Natural killer cell (primary cell): ENCODE measurements around the gene TMEM212. TPM values are rescaled to one million over a fixed set of nuclear protein-coding genes. Genes with fewer than 3 reads are reported as not detected.

Experiments
- ATAC-seq, 3 donors: fragments of 150-1000 bp in 2 of 3; fragments of 200-7000 bp in 1 of 3; cut with Tn5 transposase; 1 replicate in 1 of 3; 2 replicates in 2 of 3; pipeline ENCODE4 v1.10.0; 2021; ENCODE audit warnings: mild to moderate bottlenecking in 2 of 3, moderate library complexity in 2 of 3
- DNase-seq, 2 donors: peaks; one replicate each; pipeline versions ENCODE4 v3.0.0 to v3.0.0-alpha.2; 2013 to 2021; ENCODE audit warnings: mixed read lengths in 1 of 2
- H3K27ac ChIP-seq: one replicate; pipeline ENCODE4 v1.5.1; 2013; ENCODE audit warnings: mild to moderate bottlenecking, low read length
- H3K27me3 ChIP-seq: one replicate; pipeline ENCODE4 v1.6.1; 2013; ENCODE audit warnings: low read length; ENCODE audit not compliant: control insufficient read depth, insufficient read depth
- H3K36me3 ChIP-seq: one replicate; pipeline ENCODE4 v1.6.1; 2013; ENCODE audit warnings: low read length; ENCODE audit not compliant: control insufficient read depth, insufficient read depth
- H3K4me1 ChIP-seq: one replicate; pipeline ENCODE4 v1.6.1; 2013; ENCODE audit warnings: low read length; ENCODE audit not compliant: control insufficient read depth, insufficient read depth
- H3K4me3 ChIP-seq: one replicate; pipeline ENCODE4 v1.5.1; 2013; ENCODE audit warnings: low read length
- H3K9me3 ChIP-seq: one replicate; pipeline ENCODE4 v1.6.1; 2013; ENCODE audit warnings: low read length; ENCODE audit not compliant: control insufficient read depth, insufficient read depth
- H3K27ac Mint-ChIP-seq, 2 donors: one replicate each; pipeline ENCODE4 v1.8.0; 2022; ENCODE audit warnings: mild to moderate bottlenecking in 2 of 2, mixed read lengths in 2 of 2, moderate library complexity in 1 of 2
- H3K27me3 Mint-ChIP-seq, 2 donors: one replicate each; pipeline ENCODE4 v1.8.0; 2022; ENCODE audit warnings: low read depth in 2 of 2, mixed read lengths in 2 of 2
- H3K36me3 Mint-ChIP-seq: one replicate; pipeline ENCODE4 v1.8.0; 2022; ENCODE audit warnings: mixed read lengths
- H3K4me1 Mint-ChIP-seq, 2 donors: one replicate each; pipeline ENCODE4 v1.8.0; 2022; ENCODE audit warnings: mixed read lengths in 2 of 2
- H3K4me3 Mint-ChIP-seq: one replicate; pipeline ENCODE4 v1.8.0; 2022; ENCODE audit warnings: mild to moderate bottlenecking, moderate library complexity, mixed read lengths
- H3K9me3 Mint-ChIP-seq, 2 donors: one replicate each; pipeline ENCODE4 v1.8.0; 2022; ENCODE audit warnings: mixed read lengths in 2 of 2
- CTCF ChIP-seq: fragments of 200-600 bp; IDR thresholded peaks from one replicate; pipeline ENCODE4 v1.8.0; 2022; ENCODE audit warnings: antibody characterized with exemption
- WGBS: methylation state at CpG from one replicate; pipeline ENCODE4 v1.1.7; 2013; ENCODE audit warnings: missing lambda C conversion rate; ENCODE audit not compliant: insufficient coverage; 5-methylcytosine and 5-hydroxymethylcytosine counted together
- intact Hi-C: fragments of 100-400 bp; cut with micrococcal nuclease; formaldehyde crosslinking; loops from one replicate; pipeline ENCODE4 v1.14.2; 2022
- total RNA-seq, 4 donors: library from RNA; stranded (reverse); fragments of 120-200 nt in 1 of 4; gene quantifications; one replicate each; pipeline versions ENCODE4 v1.2.3 to v1.2.4, GENCODE V29; 2013 to 2022

TMEM212 gene
- total RNA-seq, 3 donors from 2014 or later (not counting 1 experiment from before 2014, with no cell fraction given) = not detected

DNA sequence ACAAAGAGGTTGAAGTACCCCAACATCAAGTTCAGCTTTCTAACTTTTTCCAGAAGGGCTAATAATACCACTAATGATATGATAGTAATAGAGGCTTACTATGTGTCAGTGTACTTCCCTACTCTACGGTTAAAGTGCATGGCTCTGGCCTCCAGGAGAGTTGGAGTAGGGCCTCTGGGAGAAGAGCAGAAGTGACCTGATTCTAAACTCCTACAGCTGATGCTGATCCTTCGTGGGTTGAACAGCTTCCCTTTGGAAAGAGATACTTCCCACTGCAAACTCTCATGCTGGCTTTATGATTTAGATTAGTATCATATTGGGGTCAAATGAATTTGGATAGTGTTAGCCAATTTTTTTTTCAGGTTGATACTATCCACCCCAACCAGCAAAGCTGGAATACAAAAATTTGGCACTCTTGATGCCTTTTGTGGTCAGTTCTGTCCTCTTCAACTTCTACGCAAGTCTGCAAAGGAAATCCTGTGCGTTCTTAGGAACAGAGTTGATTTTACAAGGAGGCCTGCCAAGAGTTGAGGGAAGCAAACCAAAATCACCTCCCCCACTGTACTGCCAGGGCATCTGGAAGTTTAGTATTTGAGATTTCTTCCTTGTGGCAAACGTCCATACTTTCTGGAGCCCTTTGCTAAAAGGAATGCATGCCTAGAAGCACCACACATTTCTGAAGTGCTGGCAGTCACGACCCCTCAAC lies 17.8 kb downstream of the TMEM212 start:
- Mint-ChIP-seq H3K36me3 (no peaks in the 10 kb centered on the region), H3K27me3 (no peaks in the 10 kb centered on the region), H3K4me1 (peaks cover 12 to 15% of the 10 kb centered on the region in 2 donors), H3K9me3 (no peaks in the 10 kb centered on the region), H3K4me3 (no peak overlapping the region), H3K27ac (no peak overlapping the region)
- Histone ChIP-seq H3K4me3 (no peak overlapping the region), H3K27ac (no peak overlapping the region), H3K9me3 (no peaks in the 10 kb centered on the region), H3K36me3 (no peaks in the 10 kb centered on the region), H3K27me3 (no peaks in the 10 kb centered on the region), H3K4me1 (peaks cover 5% of the 10 kb centered on the region)
- DNase-seq = no peak
- TF ChIP-seq CTCF = no peak
- intact Hi-C loops = no loop called here
- ATAC-seq = no peak
- WGBS = 64% methylated on average over 5 of the region's 6 CpGs

GRCh38 chr3:171862392-171862791 lies 19.2 kb downstream of the TMEM212 start:
- Histone ChIP-seq H3K27me3 (no peaks in the 10 kb centered on the region), H3K4me3 (no peak overlapping the region), H3K36me3 (no peaks in the 10 kb centered on the region), H3K27ac (no peak overlapping the region), H3K4me1 (peaks cover 5% of the 10 kb centered on the region), H3K9me3 (no peaks in the 10 kb centered on the region)
- no CpG with 5 or more reads among the region's 2 CpGs for WGBS
- H3K9me3 Mint-ChIP-seq = no peaks in the 10 kb centered on the region
- no peak overlapping the region for H3K4me3 Mint-ChIP-seq
- H3K27ac Mint-ChIP-seq = no peak overlapping the region
- intact Hi-C loops = no loop called here
- no peaks in the 10 kb centered on the region for H3K36me3 Mint-ChIP-seq
- ATAC-seq (no peak), DNase-seq (no peak)
- H3K27me3 Mint-ChIP-seq = no peaks in the 10 kb centered on the region
- TF ChIP-seq CTCF = no peak
- H3K4me1 Mint-ChIP-seq = peaks cover 12 to 15% of the 10 kb centered on the region in 2 donors

GRCh38 chr3:171862993-171863521 lies 19.9 kb downstream of the TMEM212 start:
- peaks cover 5% of the 10 kb centered on the region for H3K4me1 ChIP-seq
- intact Hi-C loops = no loop called here
- no peak for DNase-seq
- no peak overlapping the region for H3K4me3 ChIP-seq
- Mint-ChIP-seq H3K27me3 (no peaks in the 10 kb centered on the region), H3K36me3 (no peaks in the 10 kb centered on the region), H3K4me1 (peaks cover 12 to 15% of the 10 kb centered on the region in 2 donors), H3K9me3 (no peaks in the 10 kb centered on the region), H3K27ac (no peak overlapping the region), H3K4me3 (no peak overlapping the region)
- H3K27ac ChIP-seq = no peak overlapping the region
- H3K9me3 ChIP-seq = no peaks in the 10 kb centered on the region
- no peaks in the 10 kb centered on the region for H3K27me3 ChIP-seq
- H3K36me3 ChIP-seq = no peaks in the 10 kb centered on the region
- 77% methylated on average over 11 of the region's 11 CpGs for WGBS
- ATAC-seq = peak in 1 of 3 donors; percentile 36
- no peak for TF ChIP-seq CTCF

DNA sequence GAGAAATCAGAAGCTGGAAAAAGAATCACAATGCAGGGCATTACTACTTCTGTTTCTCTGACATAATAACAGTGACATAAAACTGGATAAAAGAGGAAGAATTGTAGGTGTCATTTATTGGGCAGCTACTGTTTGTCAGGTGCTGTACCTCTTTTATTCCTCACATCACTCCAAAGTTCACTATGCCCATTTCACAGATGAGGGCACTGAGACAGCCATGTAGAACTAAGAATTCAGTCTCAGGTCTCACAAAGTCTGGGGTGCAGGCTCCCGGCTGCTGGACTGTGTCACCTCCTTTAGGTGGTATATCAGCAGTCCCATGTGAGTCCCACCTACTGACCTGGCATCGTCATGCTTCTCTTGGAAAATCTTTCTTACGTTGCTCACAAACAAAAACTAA lies 20.8 kb downstream of the TMEM212 start:
- DNase-seq (no peak), ATAC-seq (no peak)
- H3K4me1 Mint-ChIP-seq = peaks cover 12 to 15% of the 10 kb centered on the region in 2 donors
- H3K9me3 Mint-ChIP-seq = no peaks in the 10 kb centered on the region
- no peaks in the 10 kb centered on the region for H3K27me3 ChIP-seq
- H3K36me3 ChIP-seq = no peaks in the 10 kb centered on the region
- H3K4me3 Mint-ChIP-seq = no peak overlapping the region
- H3K27me3 Mint-ChIP-seq = no peaks in the 10 kb centered on the region
- WGBS = 97% methylated on average over 3 of the region's 3 CpGs
- intact Hi-C loops = no loop called here
- H3K36me3 Mint-ChIP-seq = no peaks in the 10 kb centered on the region
- TF ChIP-seq CTCF = no peak
- no peaks in the 10 kb centered on the region for H3K9me3 ChIP-seq
- peaks cover 5% of the 10 kb centered on the region for H3K4me1 ChIP-seq
- no peak overlapping the region for H3K27ac Mint-ChIP-seq
- H3K27ac ChIP-seq = no peak overlapping the region
- no peak overlapping the region for H3K4me3 ChIP-seq
